Osteoblast (primary cell): Measurements from ENCODE around the gene LCN6. TPM values are rescaled to one million over a fixed set of nuclear protein-coding genes. Genes with fewer than 3 reads are reported as not detected.

Experiments used
- DNase-seq: peaks from one replicate; pipeline ENCODE4 v3.0.0; 2011; ENCODE audit warnings: low spot score, mixed read lengths; ENCODE audit not compliant: insufficient read length; ENCODE audit errors: missing footprints
- H2AFZ ChIP-seq: 2 replicates; pipeline ENCODE4 v1.6.0; 2011; ENCODE audit warnings: mild to moderate bottlenecking, low read length
- H3K27ac ChIP-seq: 2 replicates; pipeline ENCODE4 v1.5.1; 2011; ENCODE audit warnings: mild to moderate bottlenecking, low read depth, low read length, moderate library complexity
- H3K27me3 ChIP-seq: 2 replicates; pipeline ENCODE4 v1.6.0; 2012; ENCODE audit warnings: mild to moderate bottlenecking, control low read depth, inconsistent platforms, low read length, moderate library complexity; ENCODE audit not compliant: insufficient read depth
- H3K36me3 ChIP-seq: 2 replicates; pipeline ENCODE4 v1.5.1; 2011; ENCODE audit warnings: mild to moderate bottlenecking, low read length, control low read depth, moderate library complexity; ENCODE audit not compliant: insufficient read depth
- H3K4me1 ChIP-seq: 2 replicates; pipeline ENCODE4 v1.5.1; 2011; ENCODE audit warnings: mild to moderate bottlenecking, low read length, control low read depth, moderate library complexity; ENCODE audit not compliant: insufficient read depth
- H3K4me2 ChIP-seq: 2 replicates; pipeline ENCODE4 v1.6.0; 2011; ENCODE audit warnings: mild to moderate bottlenecking, low read length; ENCODE audit not compliant: insufficient read depth
- H3K4me3 ChIP-seq: fragments of 200-600 bp; sonication (generic); 3 replicates; pipeline ENCODE4 v1.5.1; 2012; ENCODE audit warnings: mild to moderate bottlenecking, low read length, inconsistent platforms; ENCODE audit not compliant: insufficient read depth
- H3K79me2 ChIP-seq: 2 replicates; pipeline ENCODE4 v1.6.0; 2012; ENCODE audit warnings: mild to moderate bottlenecking, low read length, control low read depth, inconsistent platforms; ENCODE audit not compliant: insufficient read depth
- H3K9me3 ChIP-seq: 2 replicates; pipeline ENCODE4 v1.5.1; 2011; ENCODE audit warnings: low read depth, low read length, control low read depth
- H4K20me1 ChIP-seq: 2 replicates; pipeline ENCODE4 v1.6.0; 2012; ENCODE audit warnings: mild to moderate bottlenecking, low read length, control low read depth; ENCODE audit not compliant: insufficient read depth
- CTCF ChIP-seq: IDR thresholded peaks from 2 replicates; pipeline ENCODE4 v1.5.1; 2011; ENCODE audit warnings: mild to moderate bottlenecking, low read depth, low read length, moderate library complexity; ENCODE audit errors: extremely low read depth
- total RNA-seq: library from RNA; depleted of rRNA; stranded (reverse); fragments of >200 nt; gene quantifications from 2 replicates; pipeline ENCODE4 v1.2.3, GENCODE V29; 2012

The LCN6 gene
- total RNA-seq, 1 donor, result not detected

GRCh38 chr9:136732444-136733178, 15.7 kb downstream of the LCN6 start:
- H3K4me3 ChIP-seq, result no peak overlapping the region
- no peak overlapping the region for H2AFZ ChIP-seq
- no peaks in the 10 kb centered on the region for H3K27me3 ChIP-seq
- peaks cover 34% of the 10 kb centered on the region for H3K79me2 ChIP-seq
- H3K36me3 ChIP-seq, result no peaks in the 10 kb centered on the region
- no peak for DNase-seq
- H4K20me1 ChIP-seq, result peaks cover 14% of the 10 kb centered on the region
- no peaks in the 10 kb centered on the region for H3K9me3 ChIP-seq
- no peak for TF ChIP-seq CTCF
- peaks cover 6% of the 10 kb centered on the region for H3K4me1 ChIP-seq
- no peak overlapping the region for H3K27ac ChIP-seq
- no peak overlapping the region for H3K4me2 ChIP-seq

- no peak for DNase-seq
- TF ChIP-seq CTCF, result no peak
- H2AFZ ChIP-seq, result no peak overlapping the region
- peaks cover 58% of the 10 kb centered on the region for H3K79me2 ChIP-seq
- H3K4me1 ChIP-seq, result peaks cover 24% of the 10 kb centered on the region
- H3K9me3 ChIP-seq, result no peaks in the 10 kb centered on the region
- no peak overlapping the region for H3K27ac ChIP-seq
- no peaks in the 10 kb centered on the region for H3K27me3 ChIP-seq
- no peak overlapping the region for H3K4me2 ChIP-seq
- peaks cover 38% of the 10 kb centered on the region for H4K20me1 ChIP-seq
- peaks cover 19% of the 10 kb centered on the region for H3K36me3 ChIP-seq
- no peak overlapping the region for H3K4me3 ChIP-seq
Observed at GRCh38 chr9:136729926-136730325, 18.4 kb downstream of the LCN6 start.

GRCh38 chr9:136729144-136729543, 19.2 kb downstream of the LCN6 start:
- peak; percentile 94 for DNase-seq
- H3K4me1 ChIP-seq, result peaks cover 24% of the 10 kb centered on the region
- H3K9me3 ChIP-seq, result no peaks in the 10 kb centered on the region
- H3K4me2 ChIP-seq, result peak overlapping the region; percentile 100
- peaks cover 27% of the 10 kb centered on the region for H3K36me3 ChIP-seq
- H3K79me2 ChIP-seq, result peaks cover 61% of the 10 kb centered on the region
- TF ChIP-seq CTCF, result no peak
- peaks cover 44% of the 10 kb centered on the region for H4K20me1 ChIP-seq
- no peak overlapping the region for H3K27ac ChIP-seq
- no peaks in the 10 kb centered on the region for H3K27me3 ChIP-seq
- H3K4me3 ChIP-seq, result peak overlapping the region; percentile 99
- peak overlapping the region; percentile 78 for H2AFZ ChIP-seq

GRCh38 chr9:136728548-136729123, 19.7 kb downstream of the LCN6 start:
- peaks cover 61% of the 10 kb centered on the region for H3K79me2 ChIP-seq
- TF ChIP-seq CTCF, result no peak
- peaks cover 32% of the 10 kb centered on the region for H3K36me3 ChIP-seq

More at GRCh38 chr9:136728548-136729123, 19.7 kb downstream of the LCN6 start:
- Histone ChIP-seq H4K20me1 (peaks cover 50% of the 10 kb centered on the region), H3K27ac (peak overlapping the region; percentile 48), H3K4me2 (peak overlapping the region; percentile 100), H3K9me3 (no peaks in the 10 kb centered on the region), H3K4me3 (peak overlapping the region; percentile 99), H3K27me3 (no peaks in the 10 kb centered on the region), H3K4me1 (peaks cover 24% of the 10 kb centered on the region), H2AFZ (peak overlapping the region; percentile 78)
- peak; percentile 98 for DNase-seq
